K562 treated with DMSO at 1 percent for 48 hours (cell line): Measurements from ENCODE around the gene PLEK2. TPM values are rescaled to one million over a fixed set of nuclear protein-coding genes. Genes with fewer than 3 reads are reported as not detected.

ENCODE experiments used
- total RNA-seq: library from RNA; unstranded; fragments of 300-600 nt; gene quantifications from 2 replicates; pipeline ENCODE4 v1.2.3, GENCODE V29; 2022; ENCODE audit warnings: low replicate concordance; ENCODE audit errors: extremely low read depth

Gene PLEK2, protein sequence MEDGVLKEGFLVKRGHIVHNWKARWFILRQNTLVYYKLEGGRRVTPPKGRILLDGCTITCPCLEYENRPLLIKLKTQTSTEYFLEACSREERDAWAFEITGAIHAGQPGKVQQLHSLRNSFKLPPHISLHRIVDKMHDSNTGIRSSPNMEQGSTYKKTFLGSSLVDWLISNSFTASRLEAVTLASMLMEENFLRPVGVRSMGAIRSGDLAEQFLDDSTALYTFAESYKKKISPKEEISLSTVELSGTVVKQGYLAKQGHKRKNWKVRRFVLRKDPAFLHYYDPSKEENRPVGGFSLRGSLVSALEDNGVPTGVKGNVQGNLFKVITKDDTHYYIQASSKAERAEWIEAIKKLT
- total RNA-seq, result not detected in 2 replicates

DNA sequence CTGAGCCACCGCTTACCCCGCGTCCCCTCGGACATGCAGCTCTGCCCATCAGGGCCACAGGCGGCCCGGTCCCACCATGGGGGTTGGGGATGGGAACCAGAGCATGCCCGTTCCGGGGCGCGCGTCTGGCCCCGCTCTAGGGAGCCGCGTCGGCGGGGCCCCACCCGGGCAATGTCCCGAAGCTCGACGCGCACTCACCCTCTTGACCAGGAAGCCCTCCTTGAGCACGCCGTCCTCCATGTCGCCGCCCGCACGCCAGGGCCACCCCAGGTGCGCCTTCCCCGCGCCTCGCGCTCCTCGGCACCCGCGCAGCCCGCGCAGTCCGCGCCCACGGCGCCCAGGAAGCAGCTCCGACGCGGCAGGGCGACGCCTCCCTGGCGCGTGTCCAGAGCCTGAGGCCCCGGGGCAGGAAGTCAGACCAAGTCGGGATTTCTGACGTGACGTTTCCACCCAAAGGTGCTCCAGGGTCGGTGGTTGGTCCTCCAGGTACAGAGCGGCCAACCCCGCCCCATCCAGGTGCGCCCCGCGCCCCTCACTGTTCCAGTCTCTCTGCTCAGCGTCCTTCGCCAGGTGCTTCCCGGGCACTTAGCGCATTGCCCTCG is at the start of gene PLEK2:
Gene PLEK2 (minus strand): TSS at position 346 of the 602 bp plus-strand sequence. CDS start 106 bp downstream, at position 240.

DNA sequence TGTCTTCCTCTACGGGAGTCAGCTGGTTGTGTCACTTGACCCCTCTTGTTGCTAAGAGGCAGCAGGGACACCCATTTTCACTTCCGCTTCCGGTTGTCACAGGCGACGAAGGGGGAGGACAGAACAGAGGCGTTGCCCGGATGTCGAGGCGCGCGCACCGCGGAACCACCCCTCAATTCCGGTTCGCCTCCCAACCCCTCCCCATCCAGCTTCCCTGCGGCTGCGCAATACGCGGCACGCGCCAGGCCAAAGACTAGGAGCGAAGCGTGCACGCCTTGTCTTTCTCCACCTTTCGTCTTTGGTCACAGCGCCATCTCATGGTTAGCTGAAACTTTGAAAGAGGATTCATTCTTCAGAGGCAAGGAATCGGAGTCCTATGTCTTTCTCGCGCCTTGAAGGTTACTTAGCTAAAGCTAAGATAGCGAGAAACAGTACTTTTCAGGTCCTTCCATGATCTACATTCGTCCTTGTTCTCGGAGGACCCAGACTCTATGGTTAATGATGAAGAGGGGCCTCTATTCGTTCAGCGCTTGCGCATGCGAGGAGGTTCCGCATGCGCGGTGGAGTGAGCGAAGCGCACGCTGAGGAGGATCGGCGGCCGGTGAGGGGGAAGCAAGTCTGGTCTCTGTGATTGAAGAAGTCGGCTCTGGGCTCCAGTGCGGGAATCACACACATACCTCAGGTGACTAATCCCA is 52.0 kb downstream of the PLEK2 start, which contains the start of the genes ATP6V1D and EIF2S1:
Gene ATP6V1D (minus strand): TSS at position 30 of the 695 bp plus-strand sequence. CDS start 106 bp downstream, outside the sequence.
Gene EIF2S1 (plus strand): TSS at position 554 of the 695 bp plus-strand sequence. CDS start 4,440 bp downstream, outside the sequence.

Other genes with a start within 250 kb of the PLEK2 start
- gene GARIN2, start 222.7 kb downstream of the PLEK2 start, total RNA-seq, result not detected in 2 replicates
- not detected in 2 replicates for gene PALS1, start 170.7 kb downstream of the PLEK2 start, total RNA-seq
- gene ATP6V1D, start 52.4 kb downstream of the PLEK2 start, total RNA-seq, result not detected in 2 replicates
- not detected in 2 replicates for gene EIF2S1, start 51.8 kb downstream of the PLEK2 start, total RNA-seq
- gene TMEM229B, start 76.6 kb upstream of the PLEK2 start, total RNA-seq, result not detected in 2 replicates
- not detected in 2 replicates for gene PLEKHH1, start 121.1 kb upstream of the PLEK2 start, total RNA-seq
- not detected in 2 replicates for gene PIGH, start 188.1 kb upstream of the PLEK2 start, total RNA-seq
- not detected in 2 replicates for gene ARG2, start 207.8 kb upstream of the PLEK2 start, total RNA-seq